Right lung (tissue), 10 donors: ENCODE results near the gene RESF1. TPM values are rescaled to one million over a fixed set of nuclear protein-coding genes. Genes with fewer than 3 reads are reported as not detected.
"Not testable (repeated sequence)": the region's sequence is repeated elsewhere in the genome, so short reads cannot be mapped to it uniquely, and the experiment has no call there.

Source experiments
- DNase-seq, 2 donors: peaks; one replicate each; pipeline ENCODE4 v3.0.0-alpha.2; 2013
- long read RNA-seq, 8 donors: transcript quantifications; one replicate each; lab custom pipeline, GENCODE V29; 2026
- polyA plus RNA-seq, 5 donors: library from polyadenylated mRNA; unstranded; fragments of 120-200 nt; gene quantifications; one replicate each; pipeline versions ENCODE4 v1.2.1 to v1.2.3, GENCODE V29; 2013; ENCODE audit warnings: inconsistent platforms in 1 of 5, low replicate concordance in 1 of 5; ENCODE audit not compliant: insufficient read length in 5 of 5, insufficient read depth in 1 of 5

The RESF1 gene
- polyA plus RNA-seq: 10 to 100 TPM; 32.6 to 52.7 (median 43.6) TPM
- long read RNA-seq, donor 1, transcript KIAA1551-208 (2 exons, 883 nt): major isoform, 5 of 20 reads
- long read RNA-seq, donor 1, partial matches to known transcripts: 15 of 20 reads
- long read RNA-seq, donor 1, other reads (novel, unspliced or antisense): 0 of 20 reads
- long read RNA-seq, donor 2, partial matches to known transcripts: 5 of 7 reads
- long read RNA-seq, donor 2, other reads (novel, unspliced or antisense): 0 of 7 reads
- long read RNA-seq, donor 3, partial matches to known transcripts: 0 of 2 reads
- long read RNA-seq, donor 3, other reads (novel, unspliced or antisense): 0 of 2 reads
- long read RNA-seq, donor 4: 0 reads
- long read RNA-seq, donor 5, full-length matches to known transcripts: 8 of 24 reads
- long read RNA-seq, donor 5, partial matches to known transcripts: 16 of 24 reads
- long read RNA-seq, donor 5, other reads (novel, unspliced or antisense): 0 of 24 reads
- long read RNA-seq, donor 6, partial matches to known transcripts: 10 of 14 reads
- long read RNA-seq, donor 6, other reads (novel, unspliced or antisense): 0 of 14 reads
- long read RNA-seq, donor 7, partial matches to known transcripts: 16 of 18 reads
- long read RNA-seq, donor 7, other reads (novel, unspliced or antisense): 0 of 18 reads
- long read RNA-seq, donor 8, partial matches to known transcripts: 0 of 1 reads
- long read RNA-seq, donor 8, other reads (novel, unspliced or antisense): 0 of 1 reads

DNA sequence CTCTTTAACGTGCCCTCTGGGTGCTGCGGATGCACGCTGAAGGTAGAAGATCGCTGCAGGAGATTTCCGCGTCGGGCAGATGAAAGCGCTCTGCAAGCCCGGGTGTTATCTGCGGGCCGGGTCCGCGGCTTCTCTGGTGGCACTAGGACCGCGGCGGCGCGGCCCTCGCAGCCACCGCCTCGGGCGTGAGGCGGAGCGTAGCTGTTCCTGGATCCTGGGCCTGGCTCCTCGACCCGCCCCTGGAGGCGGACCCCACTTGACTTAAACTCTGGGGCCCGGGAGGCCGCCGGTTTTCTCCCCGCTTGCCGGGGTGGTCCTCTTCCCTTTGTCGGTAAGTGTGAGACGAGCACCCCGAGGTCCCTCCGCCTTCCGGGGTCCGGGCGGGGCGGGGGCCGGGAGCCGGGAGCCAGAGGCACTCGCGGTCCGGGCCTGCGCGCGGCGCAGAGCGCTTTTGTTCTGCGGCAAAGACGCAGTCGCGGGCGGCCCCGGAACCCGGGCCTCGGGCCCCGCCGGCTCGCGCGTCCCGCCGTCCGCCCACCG, at the start of gene RESF1:
TSS of gene RESF1 (plus strand) at position 255 of the 540 bp plus-strand sequence. CDS start 21,541 bp downstream, outside the sequence.
- DNase-seq: peak; percentile 88 to 91

GRCh38 chr12:31914927-31915326, 44.3 kb upstream of the RESF1 start:
- no peak for DNase-seq

- DNase-seq: no peak
Measured at GRCh38 chr12:31915446-31915845, 43.8 kb upstream of the RESF1 start.

DNA sequence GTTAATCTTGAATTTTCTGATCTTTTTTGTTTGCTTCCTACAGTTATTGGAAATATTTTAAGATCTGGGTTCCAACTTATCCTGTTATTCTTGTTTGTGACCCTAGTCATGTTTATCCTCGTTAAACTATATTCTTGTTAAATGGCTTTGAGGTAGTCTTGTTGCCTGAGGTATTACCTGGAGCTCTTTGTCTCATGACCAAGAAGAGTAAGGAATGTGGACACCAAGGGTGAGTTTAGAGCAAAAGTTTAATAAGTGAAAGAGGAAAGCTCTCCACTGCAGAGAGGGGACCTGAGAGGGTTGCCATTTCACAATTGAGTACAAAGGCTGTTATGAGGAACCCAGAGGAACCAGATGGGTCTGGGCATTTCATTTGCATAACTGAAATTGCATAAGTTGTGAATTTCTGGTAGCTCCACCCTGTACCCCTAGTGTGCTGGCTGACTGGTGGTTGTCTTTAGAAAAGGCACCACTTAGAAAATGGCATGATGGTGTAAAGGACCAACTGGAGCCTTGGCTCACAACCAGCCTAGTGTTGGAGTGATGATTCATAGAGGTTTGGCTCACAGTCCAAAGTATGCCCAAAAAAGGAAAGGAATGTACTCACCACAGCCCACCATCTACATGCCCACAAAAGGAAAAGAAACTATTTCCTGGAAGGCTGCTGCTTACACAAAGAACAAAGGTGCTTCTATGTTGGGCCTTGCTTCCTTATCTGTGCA, 36.7 kb upstream of the RESF1 start:
- no peak for DNase-seq

DNA sequence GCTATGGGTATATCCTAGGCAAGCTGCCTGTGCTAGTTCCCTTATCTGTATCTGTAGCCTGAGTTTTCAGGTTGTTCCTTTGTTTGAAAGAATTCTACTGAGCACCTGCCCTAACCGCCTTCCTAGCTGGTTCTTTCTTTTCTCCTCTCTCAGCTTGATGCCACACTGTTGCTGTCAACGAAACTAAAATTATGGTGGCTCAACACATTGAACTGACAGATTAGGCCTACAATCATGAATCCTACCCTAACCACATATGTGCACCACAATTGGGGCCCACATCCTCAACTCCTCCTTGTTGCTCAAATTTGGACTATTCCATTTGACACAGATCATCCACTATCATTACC, 36.2 kb upstream of the RESF1 start:
- no peak for DNase-seq

GRCh38 chr12:31928246-31929026, 30.8 kb upstream of the RESF1 start:
- DNase-seq: no peak

GRCh38 chr12:31929027-31929526, 30.1 kb upstream of the RESF1 start:
- no peak for DNase-seq

DNA sequence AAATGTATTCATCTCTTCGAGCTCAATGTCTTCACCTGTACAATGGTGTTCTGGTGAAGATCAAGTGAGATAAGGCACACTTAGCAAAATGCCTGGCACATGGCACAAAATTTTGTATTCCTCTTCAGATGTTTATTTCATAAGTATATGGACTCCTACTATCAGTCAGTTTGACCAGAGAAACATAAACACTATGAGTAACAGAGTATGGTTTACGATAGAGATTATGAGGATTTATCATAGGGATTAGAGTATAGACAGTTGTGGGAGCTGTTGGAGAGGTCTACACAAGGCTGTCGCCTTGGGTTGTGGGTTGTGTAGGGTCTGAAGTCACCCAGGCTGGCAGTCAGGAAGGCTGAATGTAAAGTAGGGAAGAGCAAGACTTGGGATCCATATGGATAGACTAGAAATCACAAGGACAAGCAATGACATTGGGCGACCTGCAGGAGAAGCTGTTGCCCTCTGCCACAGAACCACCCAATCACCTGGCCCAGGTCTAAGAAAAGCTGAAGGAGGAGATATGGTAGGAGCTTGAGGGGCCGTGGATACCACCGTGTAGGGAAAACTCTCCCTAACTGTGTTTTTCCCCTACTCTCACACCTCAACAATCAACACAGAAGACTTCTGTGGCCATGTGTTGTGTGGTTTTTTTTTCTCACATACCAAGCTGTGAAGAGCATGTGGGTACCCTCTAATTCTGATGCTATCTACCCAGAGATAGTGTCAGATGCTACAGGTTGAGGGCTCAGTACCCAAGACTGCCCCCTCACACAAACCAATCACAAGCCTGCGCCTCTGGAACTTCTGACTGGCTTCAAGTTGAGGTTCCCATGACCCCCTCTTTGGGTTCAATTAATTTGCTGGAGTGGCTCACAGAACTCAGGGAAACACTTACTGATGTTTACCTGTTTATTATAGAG, 27.2 kb upstream of the RESF1 start:
- DNase-seq: no peak

DNA sequence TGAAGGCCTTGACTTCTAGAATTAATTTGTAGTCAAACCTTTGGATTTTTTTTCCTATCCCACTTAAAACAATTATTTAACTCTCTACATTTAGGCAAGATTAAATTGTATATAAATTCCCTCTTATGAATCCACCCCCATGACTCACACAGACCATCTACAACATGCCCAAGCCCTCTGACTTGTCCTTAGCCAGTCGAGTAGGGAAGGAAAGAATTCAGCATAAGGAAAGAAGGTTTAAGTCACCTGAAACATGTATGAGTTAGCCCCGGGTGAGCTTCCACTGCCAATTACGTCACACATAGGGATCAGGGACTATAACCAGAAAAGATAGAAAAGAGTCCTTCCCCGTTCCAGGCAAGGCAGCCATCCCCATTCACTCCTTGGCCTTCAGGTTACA, 14.9 kb upstream of the RESF1 start:
- no peak for DNase-seq

DNA sequence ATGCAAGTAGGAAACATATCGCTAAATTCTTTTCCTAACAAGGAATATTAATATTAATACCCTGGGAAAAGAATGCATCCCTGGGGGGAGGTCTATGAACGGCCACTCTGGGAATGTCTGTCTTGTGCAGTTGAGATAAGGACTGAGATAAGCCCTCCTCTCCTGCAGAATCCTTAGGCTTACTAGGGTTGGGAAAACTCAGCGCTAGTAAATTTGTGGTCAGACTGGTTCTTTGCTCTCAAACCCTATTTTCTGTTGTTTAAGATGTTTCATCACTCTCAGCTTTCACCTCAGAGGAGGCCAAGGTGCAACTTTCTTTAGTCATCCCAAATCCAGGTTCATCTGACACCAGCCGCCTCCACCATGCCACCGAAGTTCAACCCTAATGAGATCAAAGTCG, 11.2 kb upstream of the RESF1 start:
- DNase-seq: no peak

GRCh38 chr12:31948697-31949359, 10.4 kb upstream of the RESF1 start:
- not testable (repeated sequence) for DNase-seq

DNA sequence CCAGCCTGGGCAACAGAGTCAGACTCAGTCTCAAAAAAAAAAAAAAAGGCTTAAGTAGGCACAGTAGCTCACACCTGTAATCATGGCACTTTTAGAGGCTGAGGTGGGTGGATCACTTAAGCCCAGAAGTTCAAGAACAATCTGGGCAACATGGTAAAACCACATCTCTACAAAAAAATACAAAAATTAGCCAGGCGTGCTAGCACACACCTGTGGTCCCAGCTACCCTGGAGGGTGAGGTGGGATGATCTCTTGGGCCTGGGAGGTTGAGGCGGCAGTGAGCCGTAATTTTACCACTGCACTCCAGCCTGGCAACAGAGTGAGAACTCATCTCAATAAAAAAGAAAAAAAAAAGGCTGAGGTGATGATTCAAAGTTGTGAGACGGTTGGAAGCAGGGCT, 9.1 kb upstream of the RESF1 start:
- DNase-seq: no peak

DNA sequence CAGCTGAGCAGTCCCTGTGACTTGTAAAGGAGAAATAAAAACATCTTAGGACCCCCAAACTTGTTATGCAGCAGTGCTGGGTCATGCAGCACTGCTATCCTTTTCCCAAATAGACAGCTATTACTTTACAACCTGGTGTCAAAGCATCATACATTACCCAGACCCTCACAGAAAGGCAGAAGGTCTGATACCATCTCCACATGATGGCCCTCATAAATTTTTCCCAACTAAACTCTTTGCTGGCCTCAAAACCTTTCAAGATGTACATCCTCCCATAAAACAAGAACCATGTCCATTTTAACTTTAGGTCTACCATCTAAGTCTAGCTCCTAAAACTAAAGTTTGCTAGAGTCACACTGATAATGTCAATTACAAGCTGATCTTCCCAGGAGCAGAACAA, 8.7 kb upstream of the RESF1 start:
- no peak for DNase-seq

GRCh38 chr12:31951008-31951407, 8.2 kb upstream of the RESF1 start:
- no peak for DNase-seq

GRCh38 chr12:31951939-31952338, 7.3 kb upstream of the RESF1 start:
- DNase-seq: no peak

DNA sequence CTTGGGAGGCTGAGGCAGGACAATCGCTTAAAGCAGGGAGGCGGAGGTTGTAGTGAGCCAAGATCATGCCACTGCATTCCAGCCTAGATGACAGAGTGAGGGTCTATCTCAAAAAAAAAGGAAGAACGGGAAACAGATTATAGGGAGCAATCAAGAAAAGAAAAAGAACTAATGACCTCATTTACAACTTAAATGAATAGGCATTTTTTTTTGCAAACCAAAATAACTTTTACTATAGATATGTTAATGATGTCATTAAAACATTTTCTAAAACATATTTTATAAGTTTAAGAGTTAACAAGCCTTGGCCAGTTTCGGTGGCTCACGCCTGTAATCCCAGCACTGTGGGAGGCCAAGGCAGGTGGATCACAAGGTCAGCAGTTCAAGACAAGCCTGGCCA, 6.8 kb upstream of the RESF1 start:
- no peak for DNase-seq

GRCh38 chr12:31954925-31955858, 4.0 kb upstream of the RESF1 start:
- no peak for DNase-seq

GRCh38 chr12:31958569-31959160, 550 bp upstream of the RESF1 start:
- no peak for DNase-seq
